Measurements from ENCODE around the gene NUDCD3. TPM values are rescaled to one million over a fixed set of nuclear protein-coding genes. Genes with fewer than 3 reads are reported as not detected.

Gene NUDCD3
- total RNA-seq, 4 donors from 2014 or later, result 28.5 to 115 (median 52.6) TPM

DNA sequence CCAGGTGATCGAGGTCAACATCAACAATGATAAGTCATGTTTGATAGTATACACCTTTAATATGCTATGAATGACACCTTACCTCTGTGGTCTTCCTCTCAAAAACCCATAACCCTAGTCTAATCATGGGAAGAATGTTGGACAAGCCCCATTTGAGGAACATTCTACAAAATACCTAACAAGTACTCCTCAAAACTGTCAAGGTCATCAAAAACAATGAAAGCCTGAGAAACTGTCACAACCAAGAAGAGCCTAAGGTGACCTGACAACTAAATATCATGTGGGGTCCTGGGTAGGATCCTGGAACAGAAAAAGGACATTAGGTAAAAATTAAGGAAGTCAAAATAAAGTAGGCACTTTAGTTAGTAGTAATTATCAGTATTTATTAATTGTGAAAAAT is 5.9 kb upstream of the NUDCD3 start:
- Histone ChIP-seq H3K27me3 (no peaks in the 10 kb centered on the region), H3K36me3 (no peaks in the 10 kb centered on the region), H3K27ac (no peak overlapping the region), H3K4me1 (peaks cover 0 to 3% of the 10 kb centered on the region in 2 donors), H3K4me3 (no peak overlapping the region), H3K9me3 (no peaks in the 10 kb centered on the region)
- no peak for DNase-seq
- TF ChIP-seq, protein P1, sequence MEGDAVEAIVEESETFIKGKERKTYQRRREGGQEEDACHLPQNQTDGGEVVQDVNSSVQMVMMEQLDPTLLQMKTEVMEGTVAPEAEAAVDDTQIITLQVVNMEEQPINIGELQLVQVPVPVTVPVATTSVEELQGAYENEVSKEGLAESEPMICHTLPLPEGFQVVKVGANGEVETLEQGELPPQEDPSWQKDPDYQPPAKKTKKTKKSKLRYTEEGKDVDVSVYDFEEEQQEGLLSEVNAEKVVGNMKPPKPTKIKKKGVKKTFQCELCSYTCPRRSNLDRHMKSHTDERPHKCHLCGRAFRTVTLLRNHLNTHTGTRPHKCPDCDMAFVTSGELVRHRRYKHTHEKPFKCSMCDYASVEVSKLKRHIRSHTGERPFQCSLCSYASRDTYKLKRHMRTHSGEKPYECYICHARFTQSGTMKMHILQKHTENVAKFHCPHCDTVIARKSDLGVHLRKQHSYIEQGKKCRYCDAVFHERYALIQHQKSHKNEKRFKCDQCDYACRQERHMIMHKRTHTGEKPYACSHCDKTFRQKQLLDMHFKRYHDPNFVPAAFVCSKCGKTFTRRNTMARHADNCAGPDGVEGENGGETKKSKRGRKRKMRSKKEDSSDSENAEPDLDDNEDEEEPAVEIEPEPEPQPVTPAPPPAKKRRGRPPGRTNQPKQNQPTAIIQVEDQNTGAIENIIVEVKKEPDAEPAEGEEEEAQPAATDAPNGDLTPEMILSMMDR (IDR thresholded peaks at IDR 0.05), result no peak
- TF ChIP-seq POLR2A (IDR thresholded peaks at IDR 0.05), result no peak
- intact Hi-C loops (cut with DNase I; ENCODE audit: low total_unique reads), result no loop called here

DNA sequence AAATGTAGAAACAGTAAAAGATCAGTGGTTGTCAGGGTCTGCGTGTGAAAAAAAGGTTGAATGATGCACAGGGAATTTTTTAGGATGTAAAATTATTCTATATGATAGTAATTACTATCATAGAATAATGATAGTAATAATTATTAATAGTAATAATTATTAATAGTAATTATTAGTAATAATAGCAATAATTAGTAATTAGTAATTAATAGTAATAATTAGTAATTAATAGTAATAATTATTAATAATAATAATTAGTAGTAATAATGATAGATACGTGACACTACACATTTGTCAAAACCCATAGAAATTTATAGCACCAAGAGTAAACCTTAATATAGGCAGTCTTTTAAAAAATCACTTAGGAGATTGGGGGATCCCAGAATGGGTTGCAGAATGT is 4.5 kb upstream of the NUDCD3 start:
- Histone ChIP-seq H3K36me3 (no peaks in the 10 kb centered on the region), H3K4me3 (no peak overlapping the region), H3K27me3 (no peaks in the 10 kb centered on the region), H3K27ac (no peak overlapping the region), H3K9me3 (no peaks in the 10 kb centered on the region), H3K4me1 (peaks cover 0 to 7% of the 10 kb centered on the region in 2 donors)
- no peak for DNase-seq
- intact Hi-C loops (cut with DNase I; ENCODE audit: low total_unique reads), result no loop called here
- TF ChIP-seq POLR2A (IDR thresholded peaks at IDR 0.05), result no peak
- TF ChIP-seq, protein P1 (IDR thresholded peaks at IDR 0.05), result no peak

DNA sequence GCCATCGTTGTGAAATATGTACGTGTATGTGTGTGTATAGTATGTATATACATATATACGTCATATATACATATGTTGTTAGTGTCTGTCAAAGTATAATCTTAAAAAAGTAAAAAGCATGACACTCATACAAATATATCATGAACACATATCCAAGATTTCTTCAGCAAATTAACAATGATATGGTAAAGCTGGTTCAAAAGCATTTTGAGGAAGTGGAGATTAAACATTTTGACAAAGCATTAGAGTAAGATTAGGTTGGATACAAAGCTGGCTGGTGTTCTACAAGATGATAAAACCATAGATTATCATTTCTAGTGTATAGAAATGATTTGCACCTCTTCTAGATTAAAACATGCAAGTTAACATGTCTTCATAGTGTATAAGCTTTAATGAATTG is 771 bp upstream of the NUDCD3 start:
- Histone ChIP-seq H3K27ac (peak overlapping the region; percentile 96 to 98), H3K4me1 (peaks cover 7 to 17% of the 10 kb centered on the region in 2 donors), H3K9me3 (no peaks in the 10 kb centered on the region), H3K27me3 (no peaks in the 10 kb centered on the region), H3K4me3 (peak overlapping the region; percentile 86 to 93), H3K36me3 (no peaks in the 10 kb centered on the region)
- TF ChIP-seq, protein P1 (IDR thresholded peaks at IDR 0.05), result no peak
- no peak for TF ChIP-seq POLR2A (IDR thresholded peaks at IDR 0.05)
- DNase-seq, result no peak
- intact Hi-C loops (cut with DNase I; ENCODE audit: low total_unique reads), result no loop called here

DNA sequence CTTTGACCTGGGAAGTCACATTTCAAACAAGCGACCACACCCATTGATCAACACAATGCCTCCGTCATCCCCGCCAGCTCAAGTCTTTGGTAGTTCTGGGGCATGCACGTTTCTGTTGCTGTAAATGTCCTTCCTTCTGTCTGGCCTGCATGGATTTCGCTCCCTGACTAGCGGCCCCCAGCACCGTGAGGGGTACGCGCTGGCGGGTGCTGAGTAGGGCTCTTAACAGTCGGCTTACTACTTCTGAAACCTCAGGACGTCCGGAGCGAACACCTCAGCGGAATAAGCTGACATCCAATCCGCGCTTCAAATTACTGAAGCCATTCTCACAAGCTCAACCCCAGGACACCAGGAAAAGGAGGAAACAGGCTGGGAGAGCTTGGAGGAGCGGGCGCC is 505 bp downstream of the NUDCD3 start:
- Histone ChIP-seq H3K4me3 (peak overlapping the region; percentile 86 to 93), H3K36me3 (no peaks in the 10 kb centered on the region), H3K27ac (peak overlapping the region; percentile 96 to 98), H3K4me1 (peaks cover 7 to 19% of the 10 kb centered on the region in 2 donors), H3K9me3 (no peaks in the 10 kb centered on the region), H3K27me3 (no peaks in the 10 kb centered on the region)
- intact Hi-C loops (cut with DNase I; ENCODE audit: low total_unique reads), result no loop called here
- TF ChIP-seq POLR2A (IDR thresholded peaks at IDR 0.05), result no peak
- TF ChIP-seq, protein P1 (IDR thresholded peaks at IDR 0.05), result no peak
- DNase-seq, result no peak

DNA sequence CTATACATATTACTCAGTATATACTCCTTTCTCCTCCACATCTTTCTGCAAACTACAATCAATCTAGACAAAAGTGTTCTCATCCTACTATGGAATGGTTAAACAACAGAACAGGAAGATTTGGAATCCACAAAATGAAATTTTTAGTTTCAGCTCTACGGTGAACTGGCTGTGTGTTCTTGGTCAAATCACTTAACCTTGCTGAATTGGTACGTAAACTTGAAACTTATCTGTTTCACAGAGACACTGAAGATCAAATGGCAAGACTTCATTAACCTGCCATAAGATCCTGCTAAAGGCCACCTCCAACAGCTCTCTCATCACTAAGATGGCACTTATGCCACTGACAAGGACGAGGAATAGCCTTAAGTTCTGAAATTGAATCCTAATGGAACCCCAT is 1.5 kb downstream of the NUDCD3 start:
- no peak for DNase-seq
- TF ChIP-seq POLR2A (IDR thresholded peaks at IDR 0.05), result no peak
- TF ChIP-seq, protein P1 (IDR thresholded peaks at IDR 0.05), result no peak
- no peaks in the 10 kb centered on the region for H3K27me3 ChIP-seq
- H3K9me3 ChIP-seq, result no peaks in the 10 kb centered on the region
- peaks cover 7 to 19% of the 10 kb centered on the region in 2 donors for H3K4me1 ChIP-seq
- intact Hi-C loops (cut with DNase I; ENCODE audit: low total_unique reads), result no loop called here
- no peaks in the 10 kb centered on the region for H3K36me3 ChIP-seq
- H3K27ac ChIP-seq, result no peak overlapping the region
- H3K4me3 ChIP-seq, result peak overlapping the region in 1 of 2 donors; percentile 86

Data from uterus (tissue), 4 donors.